ENCODE results near the gene SIK1. TPM values are rescaled to one million over a fixed set of nuclear protein-coding genes. Genes with fewer than 3 reads are reported as not detected.
"Not testable (repeated sequence)": the region's sequence is repeated elsewhere in the genome, so short reads cannot be mapped to it uniquely, and the experiment has no call there.

The SIK1 gene
- total RNA-seq, 8 experiments from 2014 or later = 0.17 to 3.8 (median 1.9) TPM; not detected in 1

DNA sequence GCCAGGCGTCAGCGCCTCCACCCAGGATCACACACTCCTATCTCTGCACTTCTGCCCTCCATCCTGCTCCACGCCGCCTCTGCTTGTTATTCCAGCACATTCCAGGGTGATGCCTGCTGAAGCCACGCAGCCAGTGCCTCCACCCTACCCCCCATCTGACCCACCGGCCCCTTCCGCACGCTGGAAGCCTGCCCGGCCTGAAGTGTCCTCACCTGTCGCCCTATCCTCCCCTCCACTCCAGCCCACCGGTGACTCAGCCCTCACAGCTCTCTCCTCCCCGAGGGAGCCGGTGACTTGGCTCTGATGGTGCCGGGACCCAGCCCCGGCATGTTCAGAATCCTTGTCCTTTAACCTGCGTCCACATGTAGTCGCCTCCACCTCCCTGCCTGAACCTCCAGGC lies 24.9 kb upstream of the SIK1 start:
- in situ Hi-C loops (cut with MboI; ENCODE audit: low pct_unique_long_range_greater_than_20kb in 2 of 9, low sequenced_read_pairs in 9 of 9, unreplicated experiment in 9 of 9); H3K4me1 ChIP-seq (replicated peaks in 1 of 2); H3K4me3 ChIP-seq; H3K27ac ChIP-seq: not testable (repeated sequence)
- no CpG with 5 or more reads among the region's 17 CpGs for WGBS, 10 experiments
- ATAC-seq (replicated peaks in 6 of 8) = peak in 1 of 8 experiments; percentile 36

DNA sequence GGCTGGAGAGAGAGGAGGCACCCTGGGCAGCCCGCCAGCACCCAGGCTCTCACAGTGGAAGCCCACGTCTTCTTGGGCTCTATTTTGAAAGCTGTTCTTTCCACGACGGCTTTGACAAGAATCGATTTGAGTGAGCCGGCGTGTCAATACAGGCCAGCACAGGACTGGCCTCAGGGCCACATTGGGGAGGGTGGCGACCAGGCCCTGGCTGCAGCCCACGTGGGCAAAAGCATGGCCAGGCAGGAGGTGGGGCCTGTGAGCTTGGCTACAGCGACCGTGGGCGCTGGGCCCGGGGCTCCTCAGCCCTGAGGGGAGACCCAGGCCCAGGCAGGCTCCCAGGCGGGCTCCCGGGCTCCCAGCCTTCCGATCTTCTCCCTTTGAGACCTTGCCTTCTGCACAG lies 23.4 kb upstream of the SIK1 start:
- ATAC-seq (replicated peaks in 6 of 8); in situ Hi-C loops (cut with MboI; ENCODE audit: low pct_unique_long_range_greater_than_20kb in 2 of 9, low sequenced_read_pairs in 9 of 9, unreplicated experiment in 9 of 9); H3K4me3 ChIP-seq; H3K4me1 ChIP-seq (replicated peaks in 1 of 2); H3K27ac ChIP-seq: not testable (repeated sequence)
- no CpG with 5 or more reads among the region's 16 CpGs for WGBS, 10 experiments

DNA sequence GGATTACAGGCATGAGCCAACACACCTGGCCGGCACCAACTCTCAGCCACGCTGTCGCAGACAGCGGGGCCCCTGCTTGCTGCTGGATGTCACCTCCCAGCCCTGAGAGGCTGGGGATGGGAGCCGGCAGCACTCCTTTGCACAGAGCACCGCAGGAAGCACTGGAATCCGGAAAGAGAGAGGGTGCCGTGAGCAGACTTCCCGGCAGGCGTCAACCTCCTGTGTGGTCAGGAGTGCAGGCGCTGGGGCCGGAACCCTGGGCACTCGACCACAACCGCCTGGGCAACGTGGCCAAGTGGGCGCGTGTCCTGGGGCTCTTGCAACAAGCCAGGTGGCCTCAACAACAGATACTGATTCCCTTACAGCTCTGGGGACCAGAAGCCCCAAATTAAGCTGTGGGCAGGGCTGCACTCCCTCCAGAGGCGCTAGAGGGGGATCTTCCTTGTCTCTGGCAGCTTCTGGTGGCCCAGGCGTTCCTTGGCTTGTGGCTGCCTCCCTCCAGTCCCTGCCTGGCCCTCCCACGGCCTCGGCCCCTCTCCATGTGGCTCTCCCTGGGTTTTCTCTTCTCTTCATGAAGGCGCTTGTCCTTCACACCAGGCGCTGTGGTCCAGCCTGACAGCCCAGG lies 20.5 kb upstream of the SIK1 start:
- ATAC-seq (replicated peaks in 6 of 8); H3K4me1 ChIP-seq (replicated peaks in 1 of 2); in situ Hi-C loops (cut with MboI; ENCODE audit: low pct_unique_long_range_greater_than_20kb in 2 of 9, low sequenced_read_pairs in 9 of 9, unreplicated experiment in 9 of 9); H3K4me3 ChIP-seq; H3K27ac ChIP-seq: not testable (repeated sequence)
- no CpG with 5 or more reads among the region's 23 CpGs for WGBS, 10 experiments

DNA sequence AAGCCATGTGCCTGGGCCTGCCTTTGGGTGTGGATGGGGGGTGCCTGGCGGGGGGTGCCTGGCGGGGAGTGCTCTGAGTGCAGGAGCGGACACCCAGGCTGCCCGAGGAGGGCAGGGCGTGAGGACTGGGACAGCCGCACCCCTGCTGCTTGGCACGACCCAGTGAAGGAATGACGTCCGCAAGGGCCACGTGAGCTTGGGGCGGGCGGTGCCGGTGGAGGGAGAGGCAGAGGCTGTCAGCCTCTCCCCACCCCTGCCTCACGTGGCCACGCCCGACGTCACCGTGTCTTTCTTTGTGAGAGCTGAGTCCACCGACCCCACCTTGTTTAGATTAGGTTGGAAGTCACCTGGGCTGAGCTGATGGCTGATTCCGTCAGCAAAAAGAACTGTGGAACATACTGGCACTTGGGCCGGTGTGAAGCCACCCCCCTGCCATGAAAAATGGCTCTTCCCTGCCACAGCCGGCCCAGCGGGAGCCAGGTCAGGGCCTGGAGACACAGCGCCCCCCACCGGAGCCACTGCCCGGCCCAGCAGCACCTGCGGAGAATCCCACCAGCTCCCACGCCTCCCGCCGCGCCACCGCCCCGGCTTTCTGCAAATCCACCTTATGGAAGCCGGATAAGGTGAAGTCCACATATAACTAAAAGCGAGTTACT lies 19.5 kb upstream of the SIK1 start:
- H3K4me1 ChIP-seq (replicated peaks in 1 of 2); H3K4me3 ChIP-seq; H3K27ac ChIP-seq; in situ Hi-C loops (cut with MboI; ENCODE audit: low pct_unique_long_range_greater_than_20kb in 2 of 9, low sequenced_read_pairs in 9 of 9, unreplicated experiment in 9 of 9): not testable (repeated sequence)
- ATAC-seq (replicated peaks in 6 of 8) = peak in 6 of 8 experiments; percentile 24 to 81 (median 52)
- WGBS, 10 experiments = no CpG with 5 or more reads among the region's 35 CpGs

GRCh38 chr21:43444524-43444923 lies 17.6 kb upstream of the SIK1 start:
- H3K4me3 ChIP-seq; in situ Hi-C loops (cut with MboI; ENCODE audit: low pct_unique_long_range_greater_than_20kb in 2 of 9, low sequenced_read_pairs in 9 of 9, unreplicated experiment in 9 of 9); H3K27ac ChIP-seq; H3K4me1 ChIP-seq (replicated peaks in 1 of 2): not testable (repeated sequence)
- ATAC-seq (replicated peaks in 6 of 8) = peak in 3 of 8 experiments; percentile 35 to 67 (median 36)
- WGBS, 10 experiments = no CpG with 5 or more reads among the region's 28 CpGs

GRCh38 chr21:43442571-43442970 lies 15.6 kb upstream of the SIK1 start:
- ATAC-seq (replicated peaks in 6 of 8); H3K4me1 ChIP-seq (replicated peaks in 1 of 2); in situ Hi-C loops (cut with MboI; ENCODE audit: low pct_unique_long_range_greater_than_20kb in 2 of 9, low sequenced_read_pairs in 9 of 9, unreplicated experiment in 9 of 9); H3K27ac ChIP-seq; H3K4me3 ChIP-seq: not testable (repeated sequence)
- no CpG with 5 or more reads among the region's 12 CpGs for WGBS, 10 experiments

- H3K27ac ChIP-seq; in situ Hi-C loops (cut with MboI; ENCODE audit: low pct_unique_long_range_greater_than_20kb in 2 of 9, low sequenced_read_pairs in 9 of 9, unreplicated experiment in 9 of 9); H3K4me3 ChIP-seq; H3K4me1 ChIP-seq (replicated peaks in 1 of 2): not testable (repeated sequence)
- no CpG with 5 or more reads among the region's 25 CpGs for WGBS, 10 experiments
- peak in 1 of 8 experiments; percentile 16 for ATAC-seq (replicated peaks in 6 of 8)
These were observed 14.2 kb upstream of the SIK1 start for GRCh38 chr21:43440835-43441727.

DNA sequence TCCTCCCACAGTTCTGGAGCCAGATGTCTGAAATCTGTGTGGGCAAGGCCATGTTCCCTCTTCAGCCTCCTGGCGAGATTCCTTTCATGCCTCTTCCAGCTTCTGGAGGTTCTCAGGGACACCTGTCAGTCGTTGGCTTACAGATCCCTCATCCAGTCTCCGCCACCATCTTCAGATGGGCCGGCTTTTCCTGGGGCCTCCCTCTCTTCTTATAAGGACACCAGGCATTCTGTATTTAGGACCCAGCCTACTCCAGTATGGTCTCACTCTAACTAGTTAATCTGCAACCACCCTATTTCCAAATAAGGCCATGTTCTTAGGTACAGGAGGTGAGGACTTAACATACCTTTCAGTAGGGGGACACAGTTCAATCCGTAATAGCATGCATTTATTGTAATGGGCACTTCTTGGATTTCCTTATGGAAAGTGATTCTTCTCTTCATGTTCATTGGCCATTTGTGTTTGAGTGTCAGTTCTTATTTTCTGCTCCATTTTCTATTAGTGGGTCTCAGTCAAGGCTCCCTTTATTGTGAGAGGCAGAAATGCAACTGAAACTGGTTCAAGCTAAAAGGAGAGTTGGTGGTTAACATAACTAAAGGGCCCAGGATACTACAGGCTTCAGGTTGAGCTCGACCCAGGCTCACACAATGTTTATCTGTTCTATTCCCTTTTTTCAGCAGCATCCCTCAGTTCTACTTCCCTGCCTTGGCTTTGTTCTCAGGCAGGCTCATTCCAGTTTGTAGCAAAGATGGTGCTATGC lies 12.6 kb upstream of the SIK1 start:
- H3K4me1 ChIP-seq (replicated peaks in 1 of 2); in situ Hi-C loops (cut with MboI; ENCODE audit: low pct_unique_long_range_greater_than_20kb in 2 of 9, low sequenced_read_pairs in 9 of 9, unreplicated experiment in 9 of 9); ATAC-seq (replicated peaks in 6 of 8); H3K4me3 ChIP-seq; H3K27ac ChIP-seq: not testable (repeated sequence)
- no CpG with 5 or more reads among the region's 6 CpGs for WGBS, 10 experiments

- in situ Hi-C loops (cut with MboI; ENCODE audit: low pct_unique_long_range_greater_than_20kb in 2 of 9, low sequenced_read_pairs in 9 of 9, unreplicated experiment in 9 of 9); H3K4me3 ChIP-seq; ATAC-seq (replicated peaks in 6 of 8); H3K27ac ChIP-seq; H3K4me1 ChIP-seq (replicated peaks in 1 of 2): not testable (repeated sequence)
- WGBS, 10 experiments = no CpG with 5 or more reads among the region's 9 CpGs
These were observed 9.3 kb upstream of the SIK1 start for GRCh38 chr21:43436272-43436671.

DNA sequence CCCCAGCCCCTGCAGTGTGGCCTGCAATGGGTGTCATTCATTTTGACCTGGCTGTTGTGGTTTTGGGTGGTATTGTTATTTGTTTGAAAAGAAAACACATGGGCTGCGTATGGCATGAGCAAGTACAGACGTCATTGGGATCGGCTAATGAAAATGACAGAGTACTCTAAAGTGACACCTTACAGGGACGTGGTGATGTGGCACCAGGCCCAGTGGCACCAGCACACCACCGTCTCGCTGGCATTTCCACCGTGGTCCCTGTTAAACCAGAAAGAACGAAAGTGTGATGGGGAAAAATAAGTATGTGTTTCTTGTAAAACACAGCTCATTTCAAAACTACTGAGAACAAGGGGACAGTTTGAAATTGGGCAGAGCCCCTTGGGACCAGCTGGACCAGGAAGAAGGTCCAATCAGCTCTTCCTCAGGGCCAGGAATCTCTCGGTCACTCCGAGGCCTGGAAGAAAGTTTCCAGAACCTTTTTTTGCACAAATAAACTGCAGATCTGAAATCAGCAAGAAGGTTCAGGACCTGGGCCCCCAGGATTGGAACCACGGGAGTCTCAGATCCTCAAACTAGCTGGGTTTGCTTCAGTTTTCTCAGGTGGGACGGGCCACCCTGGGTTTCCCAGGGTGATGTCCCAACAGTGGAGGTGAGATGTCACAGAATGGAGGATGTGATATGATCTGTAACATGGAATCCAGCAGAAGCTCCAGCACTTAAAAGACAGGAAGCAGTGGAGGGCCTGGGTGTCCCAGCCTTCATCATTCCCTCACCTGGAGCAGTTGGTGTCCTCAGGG lies 6.6 kb upstream of the SIK1 start:
- H3K4me1 ChIP-seq (replicated peaks in 1 of 2); H3K4me3 ChIP-seq; ATAC-seq (replicated peaks in 6 of 8); in situ Hi-C loops (cut with MboI; ENCODE audit: low pct_unique_long_range_greater_than_20kb in 2 of 9, low sequenced_read_pairs in 9 of 9, unreplicated experiment in 9 of 9); H3K27ac ChIP-seq: not testable (repeated sequence)
- WGBS, 10 experiments = no CpG with 5 or more reads among the region's 12 CpGs

- H3K27ac ChIP-seq; in situ Hi-C loops (cut with MboI; ENCODE audit: low pct_unique_long_range_greater_than_20kb in 2 of 9, low sequenced_read_pairs in 9 of 9, unreplicated experiment in 9 of 9); H3K4me1 ChIP-seq (replicated peaks in 1 of 2); H3K4me3 ChIP-seq: not testable (repeated sequence)
- WGBS, 10 experiments = no CpG with 5 or more reads among the region's 17 CpGs
- ATAC-seq (replicated peaks in 6 of 8) = peak in 1 of 8 experiments; percentile 15
These were observed 4.0 kb upstream of the SIK1 start for GRCh38 chr21:43430830-43431416.

DNA sequence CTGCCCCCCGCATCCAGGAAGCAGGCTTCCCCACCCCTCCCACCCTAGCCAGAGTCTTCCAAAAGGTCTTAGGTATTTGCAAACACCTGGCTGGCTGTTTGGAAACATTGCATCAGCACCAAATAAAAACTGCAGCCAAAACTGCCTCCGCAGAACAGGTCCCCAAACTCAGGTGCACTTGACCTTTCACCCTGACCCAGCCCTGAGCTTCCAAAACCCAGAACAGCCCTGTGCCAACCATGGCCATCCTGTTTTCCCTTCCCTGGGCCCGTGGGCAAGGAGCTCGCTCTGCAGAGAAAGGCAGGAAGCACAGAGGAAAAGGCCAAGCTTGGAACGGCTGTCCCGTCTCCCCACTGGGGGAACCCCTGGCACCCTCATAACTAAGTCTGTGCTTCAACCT lies 2.0 kb upstream of the SIK1 start:
- ATAC-seq (replicated peaks in 6 of 8); H3K4me1 ChIP-seq (replicated peaks in 1 of 2); H3K27ac ChIP-seq; in situ Hi-C loops (cut with MboI; ENCODE audit: low pct_unique_long_range_greater_than_20kb in 2 of 9, low sequenced_read_pairs in 9 of 9, unreplicated experiment in 9 of 9); H3K4me3 ChIP-seq: not testable (repeated sequence)
- no CpG with 5 or more reads among the region's 6 CpGs for WGBS, 10 experiments
